Stimulated activated CD8-positive, alpha-beta memory T cell treated with anti-CD3 and anti-CD28 coated beads, Interleukin-7, amount 100 ng/mL, for 24 hours (primary cell): ENCODE data around the gene HSD3B7.
A peak's percentile ranks its signal among the peaks of the same experiment; 100 is the strongest.
"Not testable (repeated sequence)": the region's sequence is repeated elsewhere in the genome, so short reads cannot be mapped to it uniquely, and the experiment has no call there.

Experiments used
- DNase-seq: peaks from one replicate; pipeline ENCODE4 v3.0.0-alpha.2; 2020; ENCODE audit warnings: low read depth

HSD3B7 gene

GRCh38 chr16:31000671-31001382 is 15.8 kb downstream of the HSD3B7 start:
- DNase-seq: no peak

- DNase-seq: no peak
Observed at GRCh38 chr16:31001507-31002249, 16.7 kb downstream of the HSD3B7 start.

- no peak for DNase-seq
Observed at GRCh38 chr16:31002250-31002700, 17.3 kb downstream of the HSD3B7 start.

- DNase-seq: no peak
Observed at GRCh38 chr16:31002862-31003341, 17.9 kb downstream of the HSD3B7 start.

- DNase-seq: no peak
Observed at GRCh38 chr16:31003744-31004143, 18.7 kb downstream of the HSD3B7 start.

GRCh38 chr16:31004658-31005057 is 19.7 kb downstream of the HSD3B7 start:
- no peak for DNase-seq

- DNase-seq: no peak
Observed at GRCh38 chr16:31005350-31006085, 20.5 kb downstream of the HSD3B7 start.

- no peak for DNase-seq
Observed at GRCh38 chr16:31006086-31006385, 21.0 kb downstream of the HSD3B7 start.

- DNase-seq: no peak
Observed at GRCh38 chr16:31006589-31006988, 21.6 kb downstream of the HSD3B7 start.

GRCh38 chr16:31007684-31008083 is 22.7 kb downstream of the HSD3B7 start:
- DNase-seq: no peak

GRCh38 chr16:31008149-31008548 is 23.1 kb downstream of the HSD3B7 start:
- no peak for DNase-seq

- DNase-seq: no peak
Observed at GRCh38 chr16:31008551-31008950, 23.5 kb downstream of the HSD3B7 start.

- no peak for DNase-seq
Observed at GRCh38 chr16:31009120-31009519, 24.1 kb downstream of the HSD3B7 start.

- DNase-seq: no peak
Observed at GRCh38 chr16:31009894-31010584, 25.0 kb downstream of the HSD3B7 start.

GRCh38 chr16:31010585-31011325 is 25.7 kb downstream of the HSD3B7 start, which contains the start of gene STX1B:
Gene STX1B (minus strand): TSS chr16:31010638. CDS start chr16:31010396, 242 bp downstream.
- peak; percentile 18 for DNase-seq

GRCh38 chr16:31011815-31012214 is 26.8 kb downstream of the HSD3B7 start:
- not testable (repeated sequence) for DNase-seq

- not testable (repeated sequence) for DNase-seq
Observed at GRCh38 chr16:31013292-31013691, 28.3 kb downstream of the HSD3B7 start.

GRCh38 chr16:31016018-31016417 is 31.0 kb downstream of the HSD3B7 start:
- no peak for DNase-seq

GRCh38 chr16:31017756-31018155 is 32.7 kb downstream of the HSD3B7 start:
- DNase-seq: not testable (repeated sequence)

GRCh38 chr16:31020536-31020935 is 35.5 kb downstream of the HSD3B7 start:
- no peak for DNase-seq

- DNase-seq: no peak
Observed at GRCh38 chr16:31022544-31023251, 37.7 kb downstream of the HSD3B7 start.
